CD1c-positive myeloid dendritic cell (primary cell): ENCODE results near the gene USP34.
A peak's percentile ranks its signal among the peaks of the same experiment; 100 is the strongest.
"Not testable (repeated sequence)": the region's sequence is repeated elsewhere in the genome, so short reads cannot be mapped to it uniquely, and the experiment has no call there.

Experiments used
- DNase-seq: peaks from one replicate; pipeline ENCODE4 v3.0.0-alpha.2; 2016; ENCODE audit errors: extremely low spot score

USP34 gene, protein sequence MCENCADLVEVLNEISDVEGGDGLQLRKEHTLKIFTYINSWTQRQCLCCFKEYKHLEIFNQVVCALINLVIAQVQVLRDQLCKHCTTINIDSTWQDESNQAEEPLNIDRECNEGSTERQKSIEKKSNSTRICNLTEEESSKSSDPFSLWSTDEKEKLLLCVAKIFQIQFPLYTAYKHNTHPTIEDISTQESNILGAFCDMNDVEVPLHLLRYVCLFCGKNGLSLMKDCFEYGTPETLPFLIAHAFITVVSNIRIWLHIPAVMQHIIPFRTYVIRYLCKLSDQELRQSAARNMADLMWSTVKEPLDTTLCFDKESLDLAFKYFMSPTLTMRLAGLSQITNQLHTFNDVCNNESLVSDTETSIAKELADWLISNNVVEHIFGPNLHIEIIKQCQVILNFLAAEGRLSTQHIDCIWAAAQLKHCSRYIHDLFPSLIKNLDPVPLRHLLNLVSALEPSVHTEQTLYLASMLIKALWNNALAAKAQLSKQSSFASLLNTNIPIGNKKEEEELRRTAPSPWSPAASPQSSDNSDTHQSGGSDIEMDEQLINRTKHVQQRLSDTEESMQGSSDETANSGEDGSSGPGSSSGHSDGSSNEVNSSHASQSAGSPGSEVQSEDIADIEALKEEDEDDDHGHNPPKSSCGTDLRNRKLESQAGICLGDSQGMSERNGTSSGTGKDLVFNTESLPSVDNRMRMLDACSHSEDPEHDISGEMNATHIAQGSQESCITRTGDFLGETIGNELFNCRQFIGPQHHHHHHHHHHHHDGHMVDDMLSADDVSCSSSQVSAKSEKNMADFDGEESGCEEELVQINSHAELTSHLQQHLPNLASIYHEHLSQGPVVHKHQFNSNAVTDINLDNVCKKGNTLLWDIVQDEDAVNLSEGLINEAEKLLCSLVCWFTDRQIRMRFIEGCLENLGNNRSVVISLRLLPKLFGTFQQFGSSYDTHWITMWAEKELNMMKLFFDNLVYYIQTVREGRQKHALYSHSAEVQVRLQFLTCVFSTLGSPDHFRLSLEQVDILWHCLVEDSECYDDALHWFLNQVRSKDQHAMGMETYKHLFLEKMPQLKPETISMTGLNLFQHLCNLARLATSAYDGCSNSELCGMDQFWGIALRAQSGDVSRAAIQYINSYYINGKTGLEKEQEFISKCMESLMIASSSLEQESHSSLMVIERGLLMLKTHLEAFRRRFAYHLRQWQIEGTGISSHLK (N-terminal part only)

DNA sequence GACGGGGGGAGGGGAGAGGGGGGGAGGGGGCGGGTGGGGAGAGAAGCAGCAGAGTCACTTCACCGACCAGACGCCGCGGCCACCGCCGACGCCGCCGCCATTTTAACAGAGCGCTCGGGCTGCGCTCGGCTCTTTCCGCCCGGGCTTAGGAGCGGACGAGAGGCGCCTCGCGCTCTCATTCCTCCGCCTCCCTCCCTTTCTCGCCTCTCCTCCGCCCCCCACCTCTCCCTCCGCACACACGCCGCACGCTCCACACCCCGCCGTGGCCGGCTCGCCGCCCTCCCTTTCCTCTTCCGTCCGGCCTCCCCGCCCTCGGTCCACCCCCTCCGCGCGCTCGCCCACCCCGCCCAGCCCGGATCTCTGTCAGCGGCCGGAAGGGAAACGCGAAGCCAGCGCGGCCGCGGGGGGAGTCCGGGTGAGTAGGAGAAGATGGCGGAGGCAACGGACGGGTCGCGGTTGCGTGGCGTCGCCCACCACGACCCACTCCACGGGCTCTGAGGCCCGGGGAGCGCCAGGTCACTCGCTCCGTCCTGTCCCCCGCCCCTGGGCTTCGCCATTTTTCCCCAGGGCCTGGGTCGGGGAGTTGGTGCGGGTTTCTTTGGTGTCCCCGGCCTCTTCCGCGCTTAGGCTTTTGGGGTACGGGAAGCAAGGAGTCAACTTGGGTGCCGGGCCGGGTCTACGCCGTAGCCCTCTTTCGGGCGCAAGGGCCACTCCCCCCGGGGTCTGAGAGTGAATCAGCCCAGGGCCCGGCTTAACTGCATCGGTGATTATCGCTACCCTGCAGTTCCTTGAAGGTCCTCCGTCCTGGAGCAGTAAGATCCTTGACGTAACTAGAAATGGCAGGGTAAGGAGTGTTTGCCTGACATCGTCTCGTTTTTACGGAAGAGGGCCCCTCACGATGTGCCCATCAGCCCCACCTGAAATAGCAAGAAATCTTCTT, at the start of gene USP34:
TSS of gene USP34 (minus strand) at position 123 of the 940 bp plus-strand sequence. CDS start 395 bp downstream, outside the sequence.
- peak; percentile 97 for DNase-seq

DNA sequence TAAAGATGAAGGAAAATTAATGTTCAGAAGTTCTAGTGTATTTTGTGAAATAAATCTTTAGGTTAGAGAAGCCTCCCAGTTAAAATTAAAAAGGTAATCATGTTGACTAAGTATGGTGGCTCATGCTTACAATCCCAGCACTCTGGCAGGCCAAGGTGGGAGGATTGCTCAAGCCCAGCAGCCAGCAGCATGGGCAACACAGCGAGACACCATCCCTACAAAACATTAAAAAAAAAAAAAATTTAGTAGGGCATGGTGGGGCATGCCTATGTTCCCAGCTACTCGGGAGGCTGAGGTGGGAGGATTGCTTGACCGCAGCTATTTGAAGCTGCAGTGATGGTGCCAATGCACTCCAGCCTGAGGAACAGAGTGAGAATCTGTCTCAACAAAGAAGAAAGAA, 49.4 kb upstream of the USP34 start:
- no peak for DNase-seq

DNA sequence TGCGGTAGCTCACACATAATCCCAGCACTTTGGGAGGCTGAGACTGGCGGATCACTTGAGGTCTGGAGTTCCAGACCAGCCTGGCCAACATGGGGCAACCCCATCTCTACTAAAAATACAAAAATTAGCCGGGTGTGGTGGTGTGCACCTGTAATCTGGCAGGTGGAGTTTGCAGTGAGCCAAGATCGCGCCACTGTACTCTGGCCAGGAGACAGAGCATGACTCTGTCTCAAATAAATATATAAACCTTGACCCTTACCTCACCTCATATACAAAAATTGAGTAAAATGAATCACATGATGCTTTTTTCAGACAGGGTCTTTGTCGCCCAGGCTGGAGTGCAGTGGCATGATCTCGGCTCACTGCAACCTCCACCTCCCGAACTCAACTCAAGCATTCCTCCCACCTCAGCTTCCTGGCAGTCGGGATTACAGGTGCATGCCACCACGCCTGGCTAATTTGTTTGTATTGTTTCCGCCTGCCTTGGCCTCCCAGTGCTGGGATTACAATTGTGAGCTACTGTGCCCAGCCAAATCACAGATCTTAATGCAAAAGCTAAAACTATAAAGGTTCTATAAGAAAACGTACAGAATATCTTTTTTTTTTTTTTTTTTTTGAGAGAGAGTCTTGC, 42.0 kb upstream of the USP34 start:
- DNase-seq, result no peak

DNA sequence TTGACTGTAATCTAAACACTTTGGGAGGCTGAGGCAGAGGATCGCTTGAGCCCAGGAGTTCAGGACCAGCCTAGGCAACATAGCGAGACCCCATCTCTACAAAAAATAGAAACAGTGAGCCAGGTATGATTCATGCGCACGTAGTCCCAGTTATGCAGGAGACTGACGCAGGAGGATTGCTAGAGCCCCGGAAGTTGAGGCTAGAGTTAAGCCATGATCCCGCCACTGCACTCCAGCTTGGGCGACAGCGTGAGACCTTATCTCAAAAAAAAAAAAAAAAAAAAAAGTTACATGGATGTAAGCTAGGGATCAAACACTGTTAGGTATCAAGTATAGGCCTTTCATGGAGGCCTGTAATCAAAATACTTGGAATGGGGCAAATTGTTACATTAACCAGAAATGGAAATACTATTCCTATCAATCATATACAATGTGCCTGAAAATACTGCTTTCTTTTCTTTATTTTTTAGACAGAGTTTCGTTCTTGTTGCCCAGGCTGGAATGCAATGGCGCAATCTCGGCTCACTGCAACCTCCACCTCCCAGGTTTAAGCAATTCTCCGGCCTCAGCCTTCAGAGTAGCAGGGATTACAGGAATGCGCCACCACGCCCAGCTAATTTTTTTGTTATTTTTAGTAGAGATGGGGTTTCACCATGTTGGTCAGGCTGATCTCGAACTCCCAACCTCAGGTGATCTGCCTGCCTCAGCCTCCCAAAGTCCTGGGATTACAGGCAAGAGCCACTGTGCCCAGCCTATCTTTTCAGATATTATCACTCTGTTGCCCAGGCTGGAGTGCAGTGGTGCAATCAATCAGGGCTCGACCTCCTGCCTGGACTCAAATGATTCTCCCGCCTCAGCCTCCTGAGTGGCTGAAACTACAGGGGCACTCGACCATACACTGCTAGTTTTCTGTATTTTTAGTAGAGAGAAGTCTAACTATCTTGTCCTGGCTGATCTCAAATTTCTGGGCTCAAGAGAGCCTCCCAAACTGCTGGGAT, 40.1 kb upstream of the USP34 start:
- DNase-seq, result no peak

DNA sequence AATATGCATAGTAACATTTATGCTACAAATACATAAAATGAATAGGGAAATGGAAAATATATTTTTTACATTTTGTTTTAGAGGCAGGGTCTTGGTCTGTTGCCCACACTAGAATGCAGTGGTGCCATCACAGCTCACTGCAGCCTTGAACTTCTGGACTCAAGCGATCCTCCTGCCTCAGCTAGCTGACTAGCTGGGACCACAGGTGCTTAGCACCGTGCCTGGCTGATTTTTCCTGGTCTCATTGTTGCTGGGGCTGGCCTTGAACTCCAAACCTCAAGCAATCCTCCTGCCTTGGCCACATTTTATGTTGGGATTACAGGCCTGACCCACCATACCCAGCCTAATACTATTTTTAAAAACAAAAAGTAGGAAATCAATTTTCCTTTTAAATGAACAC, 34.1 kb upstream of the USP34 start:
- DNase-seq, result no peak

DNA sequence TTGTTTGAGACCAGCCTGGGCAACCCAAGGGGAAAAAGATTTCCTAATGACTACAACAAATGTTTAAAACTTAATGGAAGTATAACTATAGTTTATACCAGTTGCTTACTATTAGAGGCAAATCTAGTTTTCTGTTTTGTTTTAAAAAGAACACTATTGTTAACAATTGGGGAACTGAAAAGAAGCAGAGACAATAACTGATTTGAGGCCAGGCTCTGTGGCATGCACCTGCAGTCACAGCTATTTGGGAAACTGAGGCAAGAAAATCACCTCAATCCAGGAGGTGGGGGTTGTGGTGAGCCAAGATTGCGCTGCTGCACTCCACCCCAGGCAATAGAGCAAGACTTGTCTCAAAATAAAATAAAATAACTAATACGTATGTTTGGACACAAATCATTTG, 28.2 kb upstream of the USP34 start:
- no peak for DNase-seq

DNA sequence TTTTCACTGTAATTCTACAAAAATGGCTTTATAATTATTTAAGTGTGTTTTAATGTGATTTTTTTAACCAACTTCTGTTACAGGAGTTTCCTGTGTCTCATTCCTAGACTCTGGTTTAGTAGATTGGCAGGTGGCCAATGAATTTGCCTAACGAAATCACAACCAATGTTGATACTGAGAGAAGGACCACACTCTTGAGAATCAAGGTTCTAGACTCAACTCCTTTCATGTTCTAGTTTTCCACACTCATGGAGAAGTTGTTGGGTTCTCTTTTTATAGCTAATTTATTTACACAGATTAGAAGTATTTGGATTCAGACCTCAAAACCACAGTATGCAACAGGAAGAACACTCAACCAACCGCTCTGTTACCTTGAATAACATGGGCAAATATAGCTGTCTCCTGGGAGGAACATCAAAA, 22.6 kb upstream of the USP34 start:
- no peak for DNase-seq

DNA sequence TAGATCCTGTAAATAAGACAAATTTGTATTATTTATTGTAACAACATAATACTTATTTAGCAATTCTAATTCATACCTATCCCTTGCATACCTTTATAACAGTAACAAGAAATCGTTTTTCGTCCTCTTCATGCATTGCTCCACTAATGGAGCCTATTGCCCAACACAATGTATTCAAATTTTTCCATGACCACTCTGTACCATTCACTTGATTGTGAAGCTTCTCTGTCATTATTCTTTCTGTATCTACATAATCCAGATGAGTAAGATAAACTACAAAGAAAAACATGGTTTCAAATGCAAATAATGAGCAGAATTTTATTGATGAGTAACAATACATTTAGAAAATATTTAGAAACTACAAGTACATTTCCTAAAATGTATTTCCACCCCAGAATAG, 21.6 kb upstream of the USP34 start:
- DNase-seq, result no peak

DNA sequence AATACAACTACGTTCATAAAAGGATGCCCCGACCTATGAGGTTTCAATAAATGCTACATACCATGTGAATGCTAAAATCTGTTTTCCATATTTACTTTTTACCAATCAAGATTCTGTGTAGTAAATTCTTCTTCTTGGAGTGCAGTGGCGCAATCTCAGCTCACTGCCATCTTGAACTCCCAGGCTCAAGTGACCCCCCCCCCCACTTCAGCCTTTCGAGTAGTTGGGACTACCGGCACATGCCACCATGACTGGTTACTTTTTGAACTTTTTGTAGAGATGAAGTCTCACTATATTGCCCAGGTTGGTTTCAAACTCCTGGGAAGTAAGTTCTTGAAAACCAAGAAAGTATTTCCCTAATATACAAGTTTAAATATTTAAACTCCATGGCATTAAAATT, 14.4 kb upstream of the USP34 start:
- DNase-seq, result no peak

DNA sequence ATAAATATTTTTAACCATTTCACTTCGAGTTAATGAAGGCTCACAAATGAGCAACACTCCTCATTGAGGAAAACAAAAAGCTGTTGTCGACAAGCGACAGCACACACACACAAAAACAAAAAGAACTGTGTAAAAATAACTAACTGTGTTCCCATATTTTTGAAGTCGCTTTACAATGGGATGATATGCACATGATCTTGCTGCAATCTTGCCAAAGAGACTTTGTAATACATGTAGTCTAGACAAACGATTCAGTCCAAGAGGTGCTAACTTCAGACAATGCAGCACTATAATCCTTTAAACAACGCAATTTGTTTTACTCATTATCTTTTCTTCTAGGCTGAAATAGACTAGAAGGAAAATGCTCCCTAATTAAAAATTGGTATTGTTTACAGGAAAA, 7.2 kb upstream of the USP34 start:
- DNase-seq, result no peak

DNA sequence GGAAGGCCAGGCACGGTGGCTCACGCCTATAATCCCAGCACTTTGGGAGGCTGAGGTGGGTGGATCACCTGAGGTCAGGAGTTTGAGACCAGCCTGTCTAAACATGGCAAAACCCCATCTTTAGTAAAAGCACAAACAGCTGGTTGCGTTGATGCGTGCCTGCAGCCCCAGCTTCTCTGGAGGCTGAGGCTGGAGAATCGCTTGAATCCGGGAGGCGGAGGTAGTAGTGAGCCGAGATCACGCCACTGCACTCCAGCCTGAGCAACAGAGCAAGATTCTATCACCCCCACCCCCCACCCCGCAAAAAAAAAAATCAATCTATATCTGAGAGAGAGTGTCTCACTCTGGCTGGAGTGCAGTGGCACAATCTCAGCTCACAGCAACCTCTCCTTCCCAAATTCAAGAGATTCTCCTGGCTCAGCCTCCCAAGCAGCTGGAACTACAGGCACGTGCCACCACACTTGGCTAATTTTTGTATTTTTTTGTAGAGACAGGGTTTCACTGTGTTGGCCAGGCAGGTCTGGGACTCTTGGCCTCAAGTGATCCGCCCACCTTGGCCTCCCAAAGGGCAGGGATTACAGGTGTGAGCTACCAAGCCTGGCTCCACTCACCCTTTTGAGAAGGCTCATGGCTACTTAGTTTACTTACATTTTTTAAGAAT, 6.2 kb upstream of the USP34 start:
- DNase-seq, result not testable (repeated sequence)

DNA sequence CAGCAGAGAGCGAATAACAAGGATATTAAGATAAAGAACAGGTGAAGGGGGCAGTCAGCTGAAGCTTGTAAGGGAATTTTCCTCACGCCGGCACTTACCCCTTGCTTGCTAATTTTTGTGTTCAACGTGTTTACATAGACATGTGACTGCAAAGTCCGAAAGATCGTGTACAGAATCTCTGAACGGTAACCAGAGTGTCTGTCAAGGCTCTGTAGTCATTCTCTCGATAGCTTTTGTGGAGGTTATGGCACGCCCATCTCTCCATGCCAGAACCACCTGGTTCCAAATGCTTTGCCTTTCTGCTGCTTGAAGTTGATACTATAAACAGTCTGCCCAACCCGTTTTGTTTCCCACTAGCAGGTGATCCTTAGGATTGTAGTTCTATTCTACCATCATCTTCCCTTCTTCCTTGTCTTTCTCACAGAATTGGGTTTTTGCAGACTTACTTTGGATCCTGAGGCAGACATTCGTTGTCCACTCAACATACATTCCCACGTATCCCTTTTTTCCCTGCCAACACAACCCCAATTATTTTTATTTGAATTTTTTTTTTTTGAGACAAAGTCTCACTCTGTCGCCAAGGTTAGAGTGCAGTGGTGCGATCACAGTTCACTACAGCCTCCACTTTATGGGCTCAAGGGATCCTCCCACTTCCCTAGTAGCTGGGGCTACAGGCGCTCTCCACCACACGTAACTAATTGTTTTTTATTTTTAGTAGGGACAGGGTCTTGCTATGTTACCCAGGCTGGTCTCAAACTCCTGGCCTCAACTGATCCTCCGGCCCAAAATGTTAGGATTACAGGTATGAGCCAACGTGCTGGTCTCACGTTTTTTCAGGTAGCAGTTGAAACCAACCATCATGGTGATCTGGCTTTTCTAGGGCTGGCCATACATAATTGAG, 1.3 kb upstream of the USP34 start:
- peak; percentile 13 for DNase-seq

DNA sequence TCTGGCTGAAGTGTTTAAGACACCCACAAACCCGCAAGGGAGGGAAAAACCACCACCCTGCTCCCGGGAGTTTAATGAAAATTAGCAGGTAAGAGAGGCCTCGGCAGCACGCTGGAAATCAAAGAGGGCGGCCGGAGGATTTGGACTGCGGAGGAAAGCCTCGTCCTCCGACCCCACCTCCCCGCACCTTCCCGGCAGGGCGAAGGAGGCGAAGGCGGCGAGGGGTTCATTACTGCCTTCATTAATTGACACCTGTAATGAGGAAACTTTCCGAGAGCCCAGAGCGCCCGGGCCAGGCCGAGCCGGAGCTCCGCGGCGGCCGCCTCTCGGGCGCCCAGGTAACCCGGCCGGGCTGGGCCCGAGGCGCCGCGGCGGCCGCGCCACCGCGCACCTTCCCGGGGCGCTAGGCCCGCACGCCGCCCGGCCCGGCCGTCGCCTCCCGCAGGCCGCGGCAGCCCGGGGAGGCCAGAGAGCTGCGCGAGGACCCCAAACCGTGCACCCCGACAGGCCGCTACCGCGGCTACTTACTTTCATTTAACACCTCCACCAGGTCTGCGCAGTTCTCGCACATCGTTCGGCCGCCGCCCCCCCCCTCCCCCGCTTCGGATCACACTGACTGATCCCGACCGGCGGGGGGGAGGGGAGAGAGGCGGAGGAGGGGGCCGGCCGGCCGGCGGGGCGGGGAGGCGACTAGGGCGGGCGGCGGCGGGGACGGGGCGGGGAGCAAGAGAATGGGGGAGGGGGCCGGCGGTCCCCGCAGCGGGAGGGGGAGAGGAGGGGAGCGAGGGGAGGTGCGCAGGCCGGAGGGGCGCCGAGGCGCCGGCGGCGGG, 550 bp downstream of the USP34 start:
- DNase-seq, result peak; percentile 64

DNA sequence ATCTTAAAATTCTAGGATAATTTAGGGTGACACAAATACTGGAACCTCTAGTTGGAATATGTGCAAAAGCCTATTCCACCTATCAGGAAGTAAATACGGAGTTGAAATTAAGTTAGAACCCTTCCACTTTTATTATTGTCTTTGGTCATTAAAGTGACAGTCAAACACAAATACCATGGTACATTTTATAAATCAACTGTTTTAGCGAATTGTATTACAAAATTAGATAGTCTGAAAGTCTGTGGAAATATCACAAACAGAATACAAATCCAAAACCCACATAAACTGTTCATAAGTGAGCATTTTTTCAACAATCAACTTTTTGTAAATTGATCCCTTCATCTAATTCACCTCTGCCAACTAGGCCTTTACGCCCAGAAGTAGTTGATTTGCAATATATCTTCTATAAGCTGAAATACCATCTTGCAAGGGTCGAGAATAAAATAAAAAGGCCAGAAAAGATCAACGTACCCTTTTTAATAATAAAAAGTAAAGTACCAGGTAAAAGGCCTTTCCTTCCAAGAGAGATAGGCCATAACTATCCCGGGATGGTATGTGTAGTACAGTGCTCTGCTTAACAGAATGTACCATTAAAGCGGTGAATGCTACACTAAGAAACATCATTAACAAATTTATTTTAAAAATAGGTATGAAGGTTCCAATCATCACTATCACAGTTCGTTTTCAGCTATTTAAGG, 1.3 kb downstream of the USP34 start:
- DNase-seq, result no peak

DNA sequence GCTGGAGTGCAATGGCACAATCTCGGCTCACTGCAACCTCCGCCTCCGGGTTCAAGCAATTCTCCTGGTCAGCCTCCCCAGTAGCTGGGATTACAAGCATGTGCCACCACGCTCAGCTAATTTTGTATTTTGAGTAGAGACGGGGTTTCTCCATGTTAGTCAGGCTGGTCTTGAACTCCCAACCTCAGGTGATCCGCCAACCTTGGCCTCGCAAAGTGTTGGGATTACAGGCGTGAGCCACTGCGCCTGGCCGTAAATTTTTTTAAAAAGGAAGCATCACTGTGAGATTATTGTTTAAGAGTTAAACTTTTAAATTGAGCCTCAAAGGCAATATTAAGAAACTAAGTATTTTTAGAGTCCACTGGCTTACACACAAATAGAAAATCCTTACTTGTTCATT, 2.7 kb downstream of the USP34 start:
- not testable (repeated sequence) for DNase-seq

DNA sequence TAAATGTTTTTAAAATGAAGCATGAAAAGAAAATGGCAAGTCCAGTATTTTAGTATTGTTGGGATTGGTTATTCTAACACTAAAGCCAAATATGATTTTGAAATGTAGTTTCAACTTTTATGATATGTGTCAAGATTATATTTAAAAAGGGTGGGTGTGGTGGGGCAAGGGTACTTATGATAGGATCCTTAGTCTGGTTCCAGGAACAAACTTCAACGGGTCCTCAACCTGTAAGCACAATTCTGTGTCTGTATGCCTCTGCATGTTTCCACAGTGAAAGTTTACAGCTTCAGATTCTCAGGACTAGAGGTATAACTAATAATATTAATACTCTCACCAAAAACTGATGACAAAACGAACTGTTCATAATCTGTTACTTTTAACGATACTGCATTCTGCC, 5.8 kb downstream of the USP34 start:
- no peak for DNase-seq
